BE2C (cell line): Measurements from ENCODE around the gene KIF26A.
A peak's percentile ranks its signal among the peaks of the same experiment; 100 is the strongest.

Source experiments
- DNase-seq: peaks from one replicate; pipeline ENCODE4 v3.0.0-alpha.2; 2020
- H3K27me3 ChIP-seq: fragments of 250-450 bp; sonication (Bioruptor Pico); 2 replicates; pipeline ENCODE4 v1.5.1; 2020; ENCODE audit warnings: mild to moderate bottlenecking
- H3K36me3 ChIP-seq: fragments of 250-450 bp; sonication (Bioruptor Pico); 2 replicates; pipeline ENCODE4 v1.5.1; 2020; ENCODE audit warnings: mild to moderate bottlenecking
- H3K4me1 ChIP-seq: fragments of 250-450 bp; sonication (Bioruptor Pico); 2 replicates; pipeline ENCODE4 v1.5.1; 2020
- H3K4me3 ChIP-seq: 2 replicates; pipeline ENCODE4 v1.5.1; 2011; ENCODE audit warnings: low read depth, low read length
- H3K9me3 ChIP-seq: fragments of 250-450 bp; sonication (Bioruptor Pico); 2 replicates; pipeline ENCODE4 v1.5.1; 2020
- TF ChIP-seq, protein P1 (sequence below): IDR thresholded peaks from 2 replicates; pipeline ENCODE4 v1.5.1; 2012; ENCODE audit warnings: mild to moderate bottlenecking, low read depth, low read length

KIF26A gene

DNA sequence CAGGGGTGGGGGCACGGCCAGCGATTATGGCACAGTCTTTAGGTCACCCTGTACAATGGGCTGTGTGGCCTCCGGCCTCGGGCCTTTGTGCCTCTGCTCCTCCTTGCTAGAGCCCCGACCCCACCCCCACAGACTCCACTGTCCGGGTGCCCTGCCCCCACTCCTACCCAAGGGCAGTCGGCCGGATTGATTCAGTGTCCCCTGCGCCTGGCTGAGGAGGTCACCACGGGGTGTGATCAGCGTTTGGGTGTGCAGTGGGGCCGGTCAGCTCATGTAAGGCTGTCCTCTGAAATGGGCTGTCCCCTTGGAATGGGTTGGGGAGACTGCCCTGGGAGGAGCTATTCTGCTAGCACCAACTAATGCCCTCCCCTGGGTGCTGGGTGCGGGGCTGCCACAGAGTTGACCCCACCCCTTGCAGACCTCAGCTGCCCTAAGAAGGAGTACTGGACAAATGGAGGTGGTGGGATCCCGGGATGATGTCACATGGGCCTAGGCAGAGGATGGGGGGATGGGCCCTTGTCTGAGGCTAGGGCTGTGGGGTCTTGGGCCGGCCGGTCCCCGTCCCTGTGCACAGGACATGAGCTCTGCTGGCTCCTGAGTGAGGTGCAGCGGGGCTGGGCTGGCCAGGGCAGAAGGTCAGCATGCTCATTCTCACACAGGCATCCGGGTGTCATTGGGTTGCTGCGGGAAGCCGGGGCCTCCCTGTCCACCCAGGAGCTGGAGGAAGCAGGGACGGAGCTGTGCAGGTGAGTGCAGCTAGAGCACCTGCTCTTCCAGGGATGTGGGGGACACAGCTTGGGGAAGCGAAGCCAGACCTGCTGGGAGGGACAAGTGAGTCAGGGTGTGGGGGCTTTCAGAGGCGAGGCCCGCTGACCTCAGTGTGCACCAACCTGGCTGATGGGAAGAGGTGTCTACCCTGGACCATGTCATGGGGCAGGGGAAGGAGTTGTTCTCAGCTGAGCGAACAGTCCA, 29.5 kb upstream of the KIF26A start:
- H3K4me3 ChIP-seq, result no peak overlapping the region
- H3K4me1 ChIP-seq, result no peaks in the 10 kb centered on the region; the same call in 1 of the 2 replicates
- no peaks in the 10 kb centered on the region for H3K27me3 ChIP-seq
- no peaks in the 10 kb centered on the region for H3K36me3 ChIP-seq
- no peak for DNase-seq
- H3K9me3 ChIP-seq, result no peaks in the 10 kb centered on the region
- TF ChIP-seq, protein P1, sequence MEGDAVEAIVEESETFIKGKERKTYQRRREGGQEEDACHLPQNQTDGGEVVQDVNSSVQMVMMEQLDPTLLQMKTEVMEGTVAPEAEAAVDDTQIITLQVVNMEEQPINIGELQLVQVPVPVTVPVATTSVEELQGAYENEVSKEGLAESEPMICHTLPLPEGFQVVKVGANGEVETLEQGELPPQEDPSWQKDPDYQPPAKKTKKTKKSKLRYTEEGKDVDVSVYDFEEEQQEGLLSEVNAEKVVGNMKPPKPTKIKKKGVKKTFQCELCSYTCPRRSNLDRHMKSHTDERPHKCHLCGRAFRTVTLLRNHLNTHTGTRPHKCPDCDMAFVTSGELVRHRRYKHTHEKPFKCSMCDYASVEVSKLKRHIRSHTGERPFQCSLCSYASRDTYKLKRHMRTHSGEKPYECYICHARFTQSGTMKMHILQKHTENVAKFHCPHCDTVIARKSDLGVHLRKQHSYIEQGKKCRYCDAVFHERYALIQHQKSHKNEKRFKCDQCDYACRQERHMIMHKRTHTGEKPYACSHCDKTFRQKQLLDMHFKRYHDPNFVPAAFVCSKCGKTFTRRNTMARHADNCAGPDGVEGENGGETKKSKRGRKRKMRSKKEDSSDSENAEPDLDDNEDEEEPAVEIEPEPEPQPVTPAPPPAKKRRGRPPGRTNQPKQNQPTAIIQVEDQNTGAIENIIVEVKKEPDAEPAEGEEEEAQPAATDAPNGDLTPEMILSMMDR, result no peak

GRCh38 chr14:104109731-104110361, 28.5 kb upstream of the KIF26A start:
- Histone ChIP-seq H3K4me3 (no peak overlapping the region), H3K27me3 (no peaks in the 10 kb centered on the region), H3K36me3 (no peaks in the 10 kb centered on the region), H3K4me1 (no peaks in the 10 kb centered on the region; the same call in 1 of the 2 replicates), H3K9me3 (no peaks in the 10 kb centered on the region)
- no peak for DNase-seq
- TF ChIP-seq, protein P1, result no peak

- Histone ChIP-seq H3K27me3 (no peaks in the 10 kb centered on the region), H3K4me3 (no peak overlapping the region), H3K36me3 (no peaks in the 10 kb centered on the region), H3K4me1 (no peaks in the 10 kb centered on the region; the same call in 1 of the 2 replicates), H3K9me3 (no peaks in the 10 kb centered on the region)
- TF ChIP-seq, protein P1, result no peak
- peak; percentile 22 for DNase-seq
These were observed 27.7 kb upstream of the KIF26A start for GRCh38 chr14:104110491-104111209.

DNA sequence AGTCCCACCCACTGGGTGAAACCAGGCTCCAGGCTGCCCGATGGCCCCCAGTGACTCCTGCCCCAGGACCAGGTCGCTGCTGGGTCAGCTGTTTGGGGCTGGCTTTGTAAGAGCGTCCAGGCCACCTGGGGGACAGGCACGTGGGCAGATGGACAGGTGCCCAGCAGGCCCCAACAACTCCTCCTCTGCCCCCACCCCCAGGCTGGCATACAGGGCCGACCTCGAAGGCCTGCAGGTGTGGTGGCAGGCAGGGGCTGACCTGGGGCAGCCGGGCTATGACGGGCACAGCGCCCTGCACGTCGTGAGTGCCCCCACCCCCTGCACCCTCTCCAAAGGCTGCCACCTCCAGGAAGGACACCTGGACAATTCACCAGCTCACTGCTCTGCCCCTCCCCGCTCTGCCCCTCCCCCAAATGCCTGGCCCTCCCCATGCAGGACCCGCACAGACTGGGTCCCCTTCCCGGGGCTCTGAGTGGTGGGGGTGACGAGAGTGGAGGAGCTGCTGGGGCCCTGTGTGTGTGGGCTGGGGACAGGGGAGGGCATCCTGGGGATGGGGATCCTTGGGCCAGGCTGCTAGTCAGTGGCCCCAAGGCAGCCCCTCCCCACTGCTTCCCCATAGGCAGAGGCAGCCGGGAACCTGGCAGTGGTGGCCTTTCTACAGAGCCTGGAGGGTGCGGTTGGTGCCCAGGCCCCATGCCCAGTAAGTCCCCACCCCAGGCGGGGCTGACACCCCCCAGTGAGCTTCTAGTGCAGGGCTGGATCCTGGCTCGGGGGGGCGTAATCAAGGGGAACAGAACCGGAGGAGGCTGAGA, 26.9 kb upstream of the KIF26A start:
- Histone ChIP-seq H3K27me3 (peaks cover 7% of the 10 kb centered on the region), H3K36me3 (no peaks in the 10 kb centered on the region), H3K9me3 (no peaks in the 10 kb centered on the region), H3K4me1 (no peaks in the 10 kb centered on the region; the same call in 1 of the 2 replicates), H3K4me3 (no peak overlapping the region)
- TF ChIP-seq, protein P1, result no peak
- DNase-seq, result peak; percentile 15

DNA sequence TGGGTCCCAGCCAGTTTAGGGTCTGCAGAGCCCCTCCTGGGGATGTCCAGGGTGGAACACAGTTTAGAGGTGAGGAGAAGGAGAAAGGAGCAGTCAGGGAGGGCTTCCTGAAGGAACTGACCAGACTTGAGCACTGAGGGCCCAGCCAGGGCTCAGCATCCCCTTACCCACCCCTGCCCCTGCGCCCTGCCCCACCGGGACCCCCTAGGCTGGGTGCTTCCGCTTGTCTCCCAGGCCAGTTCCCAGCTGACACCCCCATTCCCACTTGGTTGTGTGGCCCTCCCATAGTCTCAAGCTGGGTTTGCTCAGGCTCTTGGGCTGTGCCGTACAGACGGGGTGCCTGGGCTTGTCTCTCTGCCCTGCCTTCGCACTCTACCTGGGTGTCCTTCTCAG, 26.3 kb upstream of the KIF26A start:
- TF ChIP-seq, protein P1, result no peak
- Histone ChIP-seq H3K36me3 (no peaks in the 10 kb centered on the region), H3K27me3 (peaks cover 13% of the 10 kb centered on the region), H3K4me3 (no peak overlapping the region), H3K4me1 (no peaks in the 10 kb centered on the region; the same call in 1 of the 2 replicates), H3K9me3 (no peaks in the 10 kb centered on the region)
- no peak for DNase-seq
